Aorta (tissue), 5 donors: ENCODE measurements around the gene SBNO1. TPM values are rescaled to one million over a fixed set of nuclear protein-coding genes. Genes with fewer than 3 reads are reported as not detected.

ENCODE experiments used
- ATAC-seq: fragments of 200-7000 bp; cut with Tn5 transposase; one replicate; pipeline ENCODE4 v1.9.1; 2022; ENCODE audit warnings: moderate library complexity; ENCODE audit not compliant: low FRiP score
- DNase-seq, 2 donors: peaks; one replicate each; pipeline ENCODE4 v3.0.0-alpha.2; 2020
- H3K27ac ChIP-seq, 2 donors: one replicate each; pipeline ENCODE4 v1.5.1; 2013; ENCODE audit warnings: low read length in 2 of 2, mild to moderate bottlenecking in 2 of 2, moderate library complexity in 2 of 2, control low read depth in 1 of 2, inconsistent platforms in 1 of 2, low read depth in 1 of 2
- H3K27me3 ChIP-seq, 2 donors: one replicate each; pipeline ENCODE4 v1.6.1; 2013; ENCODE audit warnings: control low read depth in 1 of 2, low read length in 1 of 2, mild to moderate bottlenecking in 1 of 2, moderate library complexity in 1 of 2; ENCODE audit not compliant: insufficient read depth in 2 of 2, control insufficient read depth in 1 of 2
- H3K36me3 ChIP-seq, 2 donors: one replicate each; pipeline ENCODE4 v1.6.1; 2013; ENCODE audit warnings: control low read depth in 1 of 2, low read length in 1 of 2, mild to moderate bottlenecking in 1 of 2; ENCODE audit not compliant: insufficient read depth in 2 of 2, control insufficient read depth in 1 of 2
- H3K4me1 ChIP-seq, 2 donors: one replicate each; pipeline ENCODE4 v1.6.1; 2013; ENCODE audit warnings: low read length in 2 of 2, control low read depth in 1 of 2, mild to moderate bottlenecking in 1 of 2, moderate library complexity in 1 of 2; ENCODE audit not compliant: insufficient read depth in 2 of 2, control insufficient read depth in 1 of 2
- H3K4me3 ChIP-seq, 2 donors: one replicate each; pipeline ENCODE4 v1.5.1; 2013; ENCODE audit warnings: low read length in 2 of 2, control low read depth in 1 of 2, mild to moderate bottlenecking in 1 of 2
- H3K9me3 ChIP-seq: one replicate; pipeline ENCODE4 v1.6.1; 2013; ENCODE audit warnings: mild to moderate bottlenecking, low read length; ENCODE audit not compliant: control insufficient read depth
- WGBS, 2 donors: extraction: QIAGEN DNeasy Blood & Tissue Kit; methylation state at CpG; one replicate each; pipeline ENCODE4 v1.1.7; 2013; 5-methylcytosine and 5-hydroxymethylcytosine counted together
- intact Hi-C, 2 donors: fragments of 100-400 bp; cut with DNase I; formaldehyde crosslinking; loops; one replicate each; pipeline versions ENCODE4 v1.14.2 to v1.15.0; 2022
- polyA plus RNA-seq, 2 donors: library from polyadenylated mRNA; stranded (reverse); fragments of 200-250 nt; gene quantifications; one replicate each; pipeline ENCODE4 v1.2.3, GENCODE V29; 2013
- total RNA-seq, 2 donors: library from RNA; stranded (reverse); fragmentation: NEBNext Ultra II Directional; extraction: Animal tissue kit (Norgen Biotek cat#: 25700); gene quantifications; one replicate each; pipeline ENCODE4 v1.2.1, GENCODE V29; 2021
- donor health status: healthy with polysubstance abuse.
- donor health status: Bipolar disorder and iron deficiency.
- donor health status: DM: no; HTN: no; CAD: no.
- donor health status: DM: no; HTN: no; CAD: no.
- donor health status: DM: yes; HTN: yes; CAD: no.

Gene SBNO1
- total and polyA plus RNA-seq, 4 donors, result 4.0 to 28.6 (median 14.9) TPM

DNA sequence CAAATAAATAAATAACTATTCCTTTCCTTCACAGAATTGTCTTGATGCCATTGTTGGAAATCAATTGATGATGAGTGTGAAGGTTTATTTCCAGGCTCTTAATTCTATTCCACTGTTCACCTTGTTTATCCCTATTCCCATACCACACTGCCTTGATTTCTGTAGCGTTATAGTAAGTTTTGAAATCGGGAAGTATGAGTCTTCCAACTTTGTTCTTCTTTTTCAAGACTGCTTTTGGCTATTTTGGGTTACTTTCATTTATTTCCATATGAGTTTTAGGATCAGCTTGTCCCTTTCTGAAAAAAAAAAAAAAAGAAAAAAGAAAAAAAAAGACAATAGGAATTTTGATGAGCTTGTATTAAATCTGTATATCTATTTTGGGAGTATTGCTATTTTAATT, 83.7 kb downstream of the SBNO1 start:
- no peaks in the 10 kb centered on the region for H3K36me3 ChIP-seq
- no peaks in the 10 kb centered on the region for H3K27me3 ChIP-seq
- H3K9me3 ChIP-seq, result no peaks in the 10 kb centered on the region
- H3K4me1 ChIP-seq, result no peaks in the 10 kb centered on the region
- no peak overlapping the region for H3K4me3 ChIP-seq
- DNase-seq, result no peak
- H3K27ac ChIP-seq, result no peak overlapping the region
- ATAC-seq, result no peak
- WGBS, 2 donors, result 86 to 95% methylated on average over 2 of the region's 2 CpGs
- intact Hi-C loops, result no loop called here

DNA sequence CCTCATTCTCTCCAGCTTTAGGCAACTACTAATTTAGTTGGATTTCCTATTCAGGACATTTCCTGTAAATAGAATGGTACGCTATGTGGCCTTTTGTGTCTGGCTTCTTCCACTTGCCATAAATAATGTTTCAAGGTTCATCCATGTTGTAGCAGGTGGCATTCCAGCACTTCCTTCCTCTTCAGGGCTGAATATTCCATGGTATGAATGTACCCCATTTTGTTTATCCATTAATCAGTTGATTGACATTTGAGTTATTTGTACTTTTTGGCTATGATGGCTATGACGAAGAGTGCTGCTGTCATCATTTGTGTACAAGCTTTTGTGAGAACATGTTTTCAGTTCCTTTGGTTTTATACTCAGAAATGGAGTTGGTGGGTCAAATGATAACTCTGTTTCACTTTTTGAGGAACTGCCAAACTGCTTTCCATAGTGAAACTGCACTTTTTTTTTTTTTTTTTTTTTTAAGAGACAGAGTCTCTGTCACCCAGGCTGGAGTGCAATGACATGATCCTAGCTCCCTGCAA, 86.5 kb downstream of the SBNO1 start:
- Histone ChIP-seq H3K4me3 (no peak overlapping the region), H3K9me3 (no peaks in the 10 kb centered on the region), H3K36me3 (no peaks in the 10 kb centered on the region), H3K4me1 (no peaks in the 10 kb centered on the region), H3K27me3 (no peaks in the 10 kb centered on the region), H3K27ac (no peak overlapping the region)
- ATAC-seq (no peak), DNase-seq (no peak)
- 88 to 89% methylated on average over 2 of the region's 2 CpGs for WGBS, 2 donors
- intact Hi-C loops, result no loop called here

DNA sequence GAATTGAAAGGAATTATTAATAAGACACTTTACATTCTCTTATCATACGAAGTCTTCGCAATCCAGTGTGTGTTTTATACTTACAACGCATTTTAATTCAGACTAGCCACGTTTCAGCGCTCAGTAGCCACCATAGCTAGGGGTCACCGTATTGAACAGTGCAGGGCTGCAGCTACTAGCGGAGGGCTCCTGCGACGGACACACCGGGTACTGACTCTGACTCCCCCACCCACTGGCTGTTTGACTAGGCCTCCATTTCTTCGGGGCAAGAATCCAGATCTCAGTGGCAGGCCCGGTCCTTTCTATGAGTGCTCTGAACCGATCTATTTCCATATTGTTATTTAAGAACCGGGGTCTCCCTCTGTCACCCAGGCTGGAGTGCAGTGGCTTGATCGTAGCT, 91.5 kb downstream of the SBNO1 start:
- no peak for ATAC-seq
- no peak overlapping the region for H3K4me3 ChIP-seq

DNA sequence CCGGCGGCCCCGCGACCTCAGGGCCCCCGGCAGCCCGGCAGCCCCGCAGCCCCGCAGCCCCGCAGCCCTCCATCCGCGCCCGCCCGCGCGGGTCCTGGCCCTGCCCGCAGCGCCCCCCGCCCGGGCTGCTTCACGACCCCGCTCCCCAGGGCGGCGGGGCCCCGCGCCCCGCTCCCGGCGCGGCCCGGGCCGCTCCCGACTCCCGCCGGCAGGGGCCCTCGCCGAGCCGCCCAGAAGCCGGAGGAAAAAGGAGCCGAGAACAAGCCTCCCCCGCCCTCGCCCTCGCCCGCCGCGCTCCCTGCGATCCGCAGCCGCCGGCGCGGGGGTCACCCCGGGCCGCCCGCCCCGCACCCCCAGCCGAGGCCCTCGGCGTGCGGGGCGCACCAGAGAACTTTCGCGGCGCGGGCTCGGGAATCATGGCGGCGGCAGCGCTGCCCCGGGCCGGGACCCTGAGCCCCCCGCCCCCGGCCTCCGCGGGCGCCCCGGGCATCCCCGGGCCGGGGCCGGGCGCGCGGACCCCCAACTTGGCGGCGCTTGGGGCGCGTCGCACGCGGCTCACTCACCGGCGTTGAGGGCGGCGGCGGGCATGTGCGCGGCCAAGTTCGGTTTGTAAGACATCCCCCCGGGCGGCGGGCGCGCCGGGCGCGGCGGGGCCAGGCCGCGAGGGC, 93.5 kb downstream of the SBNO1 start:
- intact Hi-C loops, result no loop called here
- peak; percentile 66 for ATAC-seq
- Histone ChIP-seq H3K4me1 (no peaks in the 10 kb centered on the region), H3K4me3 (peak overlapping the region; percentile 90 to 95), H3K9me3 (no peaks in the 10 kb centered on the region), H3K27ac (no peak overlapping the region), H3K36me3 (peaks cover 0 to 2% of the 10 kb centered on the region in 2 donors), H3K27me3 (no peaks in the 10 kb centered on the region)
- 0 to 1% methylated on average over 44 to 108 of the region's 108 CpGs for WGBS, 2 donors
- peak; percentile 83 to 92 for DNase-seq

More for the DNA sequence above, 91.5 kb downstream of the SBNO1 start:
- peak in 1 of 2 donors; percentile 57 for DNase-seq
- no peaks in the 10 kb centered on the region for H3K4me1 ChIP-seq
- no peaks in the 10 kb centered on the region for H3K9me3 ChIP-seq
- H3K27ac ChIP-seq, result no peak overlapping the region
- no peaks in the 10 kb centered on the region for H3K36me3 ChIP-seq
- H3K27me3 ChIP-seq, result no peaks in the 10 kb centered on the region
- WGBS, 2 donors, result 87 to 88% methylated on average over 15 of the region's 15 CpGs
- intact Hi-C loops, result no loop called here

DNA sequence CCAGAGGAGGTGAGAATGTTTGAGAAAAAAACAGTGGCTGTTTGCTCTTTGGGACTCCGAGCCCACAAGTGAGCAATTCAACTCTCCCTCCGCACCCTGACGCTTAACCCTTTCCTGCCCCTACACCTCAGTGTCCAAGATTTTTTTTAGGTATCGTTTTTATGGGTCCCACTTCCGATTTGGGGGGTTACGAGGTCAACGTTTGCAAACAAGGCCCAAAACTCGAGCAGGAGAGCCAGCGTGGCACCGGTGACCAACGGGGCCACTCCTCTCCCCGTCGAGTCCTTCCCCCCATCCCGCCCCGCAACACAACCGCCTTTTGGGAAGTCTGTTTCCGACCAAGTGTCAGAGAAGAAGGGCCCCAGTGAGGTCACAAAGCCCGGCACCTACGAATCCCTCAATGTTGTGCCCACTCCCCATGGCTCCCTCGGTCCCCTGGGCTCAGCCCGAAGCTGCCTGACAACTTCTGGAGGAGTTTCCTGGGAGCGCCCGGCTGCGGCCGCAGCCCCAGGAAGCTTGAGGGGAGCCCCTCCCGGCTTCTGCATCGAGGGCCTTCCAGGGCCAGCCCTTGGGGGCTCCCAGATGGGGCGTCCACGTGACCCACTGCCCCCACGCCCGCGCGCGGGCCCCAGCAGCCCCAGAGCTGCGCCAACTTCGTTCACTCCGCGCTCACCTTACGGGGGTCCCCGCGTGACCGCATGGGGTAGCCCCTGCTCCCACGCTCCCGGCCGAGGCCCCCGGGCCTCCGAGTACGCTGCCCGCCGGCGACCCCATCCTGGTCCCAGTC, 94.2 kb downstream of the SBNO1 start:
- DNase-seq (peak; percentile 59 to 79), ATAC-seq (peak; percentile 1)
- Histone ChIP-seq H3K4me1 (no peaks in the 10 kb centered on the region), H3K36me3 (peaks cover 0 to 2% of the 10 kb centered on the region in 2 donors), H3K27ac (peak overlapping the region in 1 of 2 donors; percentile 15), H3K27me3 (no peaks in the 10 kb centered on the region), H3K9me3 (no peaks in the 10 kb centered on the region), H3K4me3 (peak overlapping the region; percentile 90 to 95)
- intact Hi-C loops, result no loop called here
- WGBS, 2 donors, result 0% methylated on average over 40 to 51 of the region's 51 CpGs

DNA sequence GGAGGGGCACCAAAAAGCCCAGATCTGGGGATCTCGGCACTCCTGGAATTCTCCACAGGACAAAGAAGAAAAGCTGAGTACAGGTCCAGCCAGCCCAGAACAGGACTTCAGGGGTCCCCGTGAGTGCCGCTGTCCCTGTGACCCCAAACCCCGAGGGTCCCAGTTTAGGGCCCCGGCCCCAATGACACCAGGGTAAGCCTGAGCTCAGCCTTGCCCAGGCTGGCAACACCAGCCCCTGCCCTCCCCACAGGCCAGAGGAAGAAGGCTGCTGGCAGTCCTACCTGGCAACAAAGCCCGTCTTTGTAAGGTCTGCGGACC, 94.8 kb downstream of the SBNO1 start:
- peak in 1 of 2 donors; percentile 50 for DNase-seq
- intact Hi-C loops, result no loop called here
- H3K4me1 ChIP-seq, result no peaks in the 10 kb centered on the region
- WGBS, 2 donors, result 1% methylated on average over 7 of the region's 7 CpGs
- no peaks in the 10 kb centered on the region for H3K9me3 ChIP-seq
- H3K27me3 ChIP-seq, result no peaks in the 10 kb centered on the region
- peaks cover 0 to 4% of the 10 kb centered on the region in 2 donors for H3K36me3 ChIP-seq
- peak overlapping the region; percentile 90 to 95 for H3K4me3 ChIP-seq
- H3K27ac ChIP-seq, result peak overlapping the region; percentile 15 to 59
- ATAC-seq, result no peak

DNA sequence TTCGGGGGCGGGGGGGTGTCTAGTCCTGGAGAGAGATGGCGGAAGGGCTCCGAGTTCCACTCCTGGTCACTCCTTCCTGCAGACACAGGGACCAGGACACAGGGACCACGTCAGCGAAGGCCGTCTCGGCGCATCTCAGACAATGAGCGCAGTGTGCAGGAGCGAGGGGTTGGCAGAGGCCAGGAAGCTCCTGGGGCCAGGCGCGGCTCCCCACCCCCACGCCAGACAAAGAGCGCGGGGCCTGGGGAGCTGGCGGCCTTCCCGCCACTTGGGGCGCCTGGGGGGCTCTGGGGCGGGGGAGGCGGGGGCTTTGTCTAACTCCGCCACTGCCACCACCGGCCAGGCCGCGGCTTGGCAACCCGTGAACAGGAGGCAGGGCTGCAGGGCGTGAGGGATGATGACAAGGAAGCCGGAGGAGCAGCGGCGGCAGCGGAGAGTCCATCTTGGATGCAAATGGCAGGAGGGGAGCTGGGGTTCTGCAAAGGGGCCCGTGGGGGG, 95.2 kb downstream of the SBNO1 start:
- peak; percentile 68 for ATAC-seq
- H3K27ac ChIP-seq, result peak overlapping the region in 1 of 2 donors; percentile 59

DNA sequence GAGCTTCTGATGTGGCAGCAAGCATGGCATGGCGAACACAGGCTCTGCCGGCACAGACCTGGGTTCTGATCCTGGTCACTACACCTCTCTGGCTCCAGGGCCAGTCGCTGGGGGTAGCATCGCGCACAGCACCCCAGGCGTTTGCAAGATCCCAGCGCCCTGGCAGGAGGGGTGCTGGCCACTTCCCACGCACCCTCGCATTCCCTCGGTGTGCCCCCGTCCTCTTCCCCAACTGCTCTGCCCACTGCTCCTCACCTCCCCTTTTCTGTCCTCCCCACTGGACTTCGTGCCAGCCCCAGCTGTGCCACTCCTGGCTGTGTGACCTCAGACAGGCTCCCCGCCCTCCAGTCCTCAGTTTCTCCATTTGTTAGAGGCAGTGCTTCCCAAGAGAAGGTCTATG, 95.8 kb downstream of the SBNO1 start:
- Histone ChIP-seq H3K4me1 (no peaks in the 10 kb centered on the region), H3K9me3 (no peaks in the 10 kb centered on the region), H3K27ac (no peak overlapping the region), H3K4me3 (no peak overlapping the region), H3K27me3 (no peaks in the 10 kb centered on the region), H3K36me3 (peaks cover 0 to 4% of the 10 kb centered on the region in 2 donors)
- DNase-seq (peak; percentile 51 to 67), ATAC-seq (no peak)
- 76 to 78% methylated on average over 13 of the region's 13 CpGs for WGBS, 2 donors
- intact Hi-C loops, result no loop called here

More for the DNA sequence above, 95.2 kb downstream of the SBNO1 start:
- Histone ChIP-seq H3K36me3 (peaks cover 0 to 4% of the 10 kb centered on the region in 2 donors), H3K4me1 (no peaks in the 10 kb centered on the region), H3K9me3 (no peaks in the 10 kb centered on the region), H3K4me3 (peak overlapping the region; percentile 90 to 95), H3K27me3 (no peaks in the 10 kb centered on the region)
- DNase-seq, result peak; percentile 84 to 89
- 5 to 8% methylated on average over 32 of the region's 32 CpGs for WGBS, 2 donors
- intact Hi-C loops, result no loop called here
